IPS-20b (cell line): ENCODE results near the gene POU2F1.
"Not testable (repeated sequence)": the region's sequence is repeated elsewhere in the genome, so short reads cannot be mapped to it uniquely, and the experiment has no call there.

ENCODE experiments used
- H3K27ac ChIP-seq: one replicate; pipeline ENCODE4 v1.5.1; 2013; ENCODE audit warnings: low read length
- H3K27me3 ChIP-seq: 2 replicates; pipeline ENCODE4 v1.6.1; 2013; ENCODE audit warnings: mild to moderate bottlenecking, low read length, inconsistent platforms; ENCODE audit not compliant: insufficient read depth
- H3K36me3 ChIP-seq: 2 replicates; pipeline ENCODE4 v1.6.1; 2013; ENCODE audit warnings: low read depth, mild to moderate bottlenecking, inconsistent platforms, low read length, moderate library complexity; ENCODE audit not compliant: insufficient read depth
- H3K4me1 ChIP-seq: 2 replicates; pipeline ENCODE4 v1.6.1; 2013; ENCODE audit warnings: mild to moderate bottlenecking, control low read depth, inconsistent platforms, low read length, moderate library complexity; ENCODE audit not compliant: insufficient read depth
- H3K4me3 ChIP-seq: 2 replicates; pipeline ENCODE4 v1.5.1; 2013; ENCODE audit warnings: mild to moderate bottlenecking, low read length, inconsistent platforms
- H3K9ac ChIP-seq: 2 replicates; pipeline ENCODE4 v1.6.1; 2013; ENCODE audit warnings: low read depth, mild to moderate bottlenecking, inconsistent platforms, low read length, moderate library complexity
- H3K9me3 ChIP-seq: 2 replicates; pipeline ENCODE4 v1.6.1; 2013; ENCODE audit warnings: mild to moderate bottlenecking, low read depth, low read length, inconsistent platforms; ENCODE audit not compliant: insufficient read depth

POU2F1 gene

GRCh38 chr1:167191958-167192357 lies 28.7 kb upstream of the POU2F1 start:
- Histone ChIP-seq H3K9me3 (no peaks in the 10 kb centered on the region), H3K9ac (no peak overlapping the region), H3K27me3 (no peaks in the 10 kb centered on the region), H3K4me1 (peaks cover 10% of the 10 kb centered on the region), H3K36me3 (no peaks in the 10 kb centered on the region), H3K27ac (no peak overlapping the region), H3K4me3 (no peak overlapping the region)

- H3K9me3 ChIP-seq = no peaks in the 10 kb centered on the region
- no peaks in the 10 kb centered on the region for H3K36me3 ChIP-seq
- no peak overlapping the region for H3K27ac ChIP-seq
- no peak overlapping the region for H3K4me3 ChIP-seq
- no peaks in the 10 kb centered on the region for H3K27me3 ChIP-seq
- no peak overlapping the region for H3K9ac ChIP-seq
- H3K4me1 ChIP-seq = peaks cover 12% of the 10 kb centered on the region
Observed at GRCh38 chr1:167194182-167194581, 26.5 kb upstream of the POU2F1 start.

GRCh38 chr1:167196166-167196565 lies 24.5 kb upstream of the POU2F1 start:
- Histone ChIP-seq H3K4me3 (no peak overlapping the region), H3K27me3 (no peaks in the 10 kb centered on the region), H3K4me1 (peaks cover 12% of the 10 kb centered on the region), H3K9ac (no peak overlapping the region), H3K36me3 (no peaks in the 10 kb centered on the region), H3K9me3 (no peaks in the 10 kb centered on the region), H3K27ac (no peak overlapping the region)

GRCh38 chr1:167197236-167197635 lies 23.4 kb upstream of the POU2F1 start:
- Histone ChIP-seq H3K27me3 (no peaks in the 10 kb centered on the region), H3K4me3 (no peak overlapping the region), H3K4me1 (peaks cover 12% of the 10 kb centered on the region), H3K9ac (no peak overlapping the region), H3K27ac (no peak overlapping the region), H3K36me3 (no peaks in the 10 kb centered on the region), H3K9me3 (no peaks in the 10 kb centered on the region)

- Histone ChIP-seq H3K9me3 (no peaks in the 10 kb centered on the region), H3K36me3 (no peaks in the 10 kb centered on the region), H3K4me1 (peaks cover 12% of the 10 kb centered on the region), H3K27me3 (no peaks in the 10 kb centered on the region), H3K4me3 (no peak overlapping the region), H3K27ac (no peak overlapping the region), H3K9ac (no peak overlapping the region)
Observed at GRCh38 chr1:167197692-167198091, 23.0 kb upstream of the POU2F1 start.

- Histone ChIP-seq H3K9ac (no peak overlapping the region), H3K27ac (no peak overlapping the region), H3K27me3 (no peaks in the 10 kb centered on the region), H3K4me3 (no peak overlapping the region), H3K36me3 (no peaks in the 10 kb centered on the region), H3K4me1 (peaks cover 12% of the 10 kb centered on the region), H3K9me3 (no peaks in the 10 kb centered on the region)
Observed at GRCh38 chr1:167198518-167199133, 22.1 kb upstream of the POU2F1 start.

- no peaks in the 10 kb centered on the region for H3K9me3 ChIP-seq
- H3K9ac ChIP-seq = no peak overlapping the region
- peaks cover 12% of the 10 kb centered on the region for H3K4me1 ChIP-seq
- H3K36me3 ChIP-seq = no peaks in the 10 kb centered on the region
- H3K27ac ChIP-seq = no peak overlapping the region
- H3K4me3 ChIP-seq = no peak overlapping the region
- no peaks in the 10 kb centered on the region for H3K27me3 ChIP-seq
Observed at GRCh38 chr1:167199656-167200055, 21.0 kb upstream of the POU2F1 start.

GRCh38 chr1:167200272-167200671 lies 20.4 kb upstream of the POU2F1 start:
- Histone ChIP-seq H3K27me3 (no peaks in the 10 kb centered on the region), H3K9me3 (no peaks in the 10 kb centered on the region)

GRCh38 chr1:167200749-167201148 lies 19.9 kb upstream of the POU2F1 start:
- H3K36me3 ChIP-seq = no peaks in the 10 kb centered on the region
- H3K9me3 ChIP-seq = no peaks in the 10 kb centered on the region
- H3K4me1 ChIP-seq = peaks cover 12% of the 10 kb centered on the region
- no peak overlapping the region for H3K4me3 ChIP-seq
- no peak overlapping the region for H3K27ac ChIP-seq
- H3K9ac ChIP-seq = no peak overlapping the region
- H3K27me3 ChIP-seq = no peaks in the 10 kb centered on the region

More at GRCh38 chr1:167200272-167200671, 20.4 kb upstream of the POU2F1 start:
- no peak overlapping the region for H3K4me3 ChIP-seq
- peaks cover 12% of the 10 kb centered on the region for H3K4me1 ChIP-seq
- H3K9ac ChIP-seq = no peak overlapping the region
- no peak overlapping the region for H3K27ac ChIP-seq
- no peaks in the 10 kb centered on the region for H3K36me3 ChIP-seq

- Histone ChIP-seq H3K27me3 (no peaks in the 10 kb centered on the region), H3K4me3 (no peak overlapping the region), H3K4me1 (peaks cover 11% of the 10 kb centered on the region), H3K27ac (no peak overlapping the region), H3K9ac (no peak overlapping the region), H3K9me3 (no peaks in the 10 kb centered on the region), H3K36me3 (no peaks in the 10 kb centered on the region)
Observed at GRCh38 chr1:167202049-167202448, 18.6 kb upstream of the POU2F1 start.

- H3K4me1 ChIP-seq, H3K27me3 ChIP-seq, H3K4me3 ChIP-seq, H3K36me3 ChIP-seq, H3K27ac ChIP-seq, H3K9ac ChIP-seq, H3K9me3 ChIP-seq: not testable (repeated sequence)
Observed at GRCh38 chr1:167205306-167206050, 15.2 kb upstream of the POU2F1 start.

GRCh38 chr1:167206166-167206835 lies 14.4 kb upstream of the POU2F1 start:
- H3K36me3 ChIP-seq = no peaks in the 10 kb centered on the region
- no peak overlapping the region for H3K9ac ChIP-seq
- no peak overlapping the region for H3K4me3 ChIP-seq
- H3K9me3 ChIP-seq = no peaks in the 10 kb centered on the region
- H3K4me1 ChIP-seq = peaks cover 9% of the 10 kb centered on the region
- no peak overlapping the region for H3K27ac ChIP-seq
- H3K27me3 ChIP-seq = no peaks in the 10 kb centered on the region
